ENCODE measurements around the gene OTOF.

OTOF gene

GRCh38 chr2:26477911-26478253, at the start of gene OTOF:
Gene OTOF, minus strand, starts transcription at chr2:26478124.
- DNase-seq (ENCODE audit: low read depth, low spot score) = no peak

GRCh38 chr2:26526589-26526988, 48.7 kb upstream of the OTOF start:
- peak; percentile 20 for DNase-seq (ENCODE audit: low read depth, low spot score)
- H3K27ac ChIP-seq = no peak overlapping the region

More at GRCh38 chr2:26477911-26478253, at the start of gene OTOF:
- H3K27ac ChIP-seq = no peak within 1 kb of the TSS

- H3K27ac ChIP-seq = no peak overlapping the region
- DNase-seq (ENCODE audit: low read depth, low spot score) = no peak
These were observed 48.2 kb upstream of the OTOF start for GRCh38 chr2:26526105-26526504.

GRCh38 chr2:26523750-26524149, 45.8 kb upstream of the OTOF start:
- H3K27ac ChIP-seq = no peak overlapping the region
- DNase-seq (ENCODE audit: low read depth, low spot score) = no peak

DNA sequence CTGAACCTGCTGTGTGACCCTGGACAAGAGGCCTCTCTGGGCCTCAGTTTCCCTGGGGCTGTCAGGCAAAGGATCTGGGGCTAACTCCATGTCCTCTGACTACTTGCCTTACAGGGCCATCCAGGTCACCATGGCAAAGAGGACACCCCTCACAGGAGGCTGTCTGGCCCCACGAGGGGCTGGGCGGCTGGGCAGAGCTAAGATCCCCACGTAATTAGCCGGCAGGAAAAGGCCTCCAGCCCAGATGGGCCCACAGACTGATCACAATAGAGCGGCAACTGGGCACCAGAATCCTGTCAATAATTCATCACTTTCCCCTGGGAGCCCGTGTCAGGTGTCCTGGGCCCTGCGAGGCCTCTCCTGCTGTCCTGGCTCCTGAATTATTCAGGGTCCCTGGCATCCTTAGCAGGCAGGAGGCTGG, 44.8 kb upstream of the OTOF start:
- no peak for DNase-seq (ENCODE audit: low read depth, low spot score)
- no peak overlapping the region for H3K27ac ChIP-seq

- DNase-seq (ENCODE audit: low read depth, low spot score) = no peak
- no peak overlapping the region for H3K27ac ChIP-seq
These were observed 44.4 kb upstream of the OTOF start for GRCh38 chr2:26522325-26522724.

DNA sequence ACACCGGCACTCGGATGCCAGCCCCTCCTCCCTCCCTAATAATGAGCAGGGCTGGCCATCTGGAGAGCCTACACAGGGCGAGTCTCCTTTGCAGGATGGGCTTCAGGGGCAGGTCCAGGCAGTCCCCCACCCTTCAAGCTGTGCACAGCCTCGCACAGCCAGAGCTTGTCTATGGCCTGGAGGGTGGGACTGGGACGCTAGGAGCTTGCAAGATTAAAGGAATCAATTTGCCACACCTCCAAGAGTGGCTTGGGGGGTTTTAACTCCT, 43.9 kb upstream of the OTOF start:
- DNase-seq (ENCODE audit: low read depth, low spot score) = no peak
- H3K27ac ChIP-seq = no peak overlapping the region

GRCh38 chr2:26521054-26521912, 43.4 kb upstream of the OTOF start:
- no peak for DNase-seq (ENCODE audit: low read depth, low spot score)
- H3K27ac ChIP-seq = no peak overlapping the region

DNA sequence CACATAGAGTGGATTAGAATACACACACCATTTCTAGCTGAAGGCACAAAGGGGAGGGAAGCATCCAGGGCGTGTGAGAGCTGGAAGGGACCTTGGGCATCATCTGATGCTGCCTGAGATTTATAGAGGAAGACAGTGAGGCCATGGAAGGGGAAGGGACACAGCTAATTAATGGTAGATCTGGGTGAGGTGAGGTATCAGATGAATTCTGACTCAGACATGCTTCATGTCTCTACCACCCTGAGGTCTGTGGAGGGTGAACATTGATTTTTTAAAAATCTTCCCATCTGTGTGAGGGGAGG, 42.2 kb upstream of the OTOF start:
- DNase-seq (ENCODE audit: low read depth, low spot score) = no peak
- no peak overlapping the region for H3K27ac ChIP-seq

GRCh38 chr2:26519396-26520147, 41.6 kb upstream of the OTOF start:
- no peak for DNase-seq (ENCODE audit: low read depth, low spot score)
- H3K27ac ChIP-seq = no peak overlapping the region

- no peak overlapping the region for H3K27ac ChIP-seq
- DNase-seq (ENCODE audit: low read depth, low spot score) = no peak
These were observed 38.9 kb upstream of the OTOF start for GRCh38 chr2:26516781-26517180.

GRCh38 chr2:26516246-26516645, 38.3 kb upstream of the OTOF start:
- no peak for DNase-seq (ENCODE audit: low read depth, low spot score)
- no peak overlapping the region for H3K27ac ChIP-seq

GRCh38 chr2:26515771-26516170, 37.8 kb upstream of the OTOF start:
- no peak overlapping the region for H3K27ac ChIP-seq
- no peak for DNase-seq (ENCODE audit: low read depth, low spot score)

GRCh38 chr2:26514045-26514444, 36.1 kb upstream of the OTOF start:
- DNase-seq (ENCODE audit: low read depth, low spot score) = no peak

GRCh38 chr2:26513261-26513660, 35.3 kb upstream of the OTOF start:
- no peak for DNase-seq (ENCODE audit: low read depth, low spot score)
- no peak overlapping the region for H3K27ac ChIP-seq

More at GRCh38 chr2:26514045-26514444, 36.1 kb upstream of the OTOF start:
- no peak overlapping the region for H3K27ac ChIP-seq

- no peak for DNase-seq (ENCODE audit: low read depth, low spot score)
- H3K27ac ChIP-seq = no peak overlapping the region
These were observed 33.5 kb upstream of the OTOF start for GRCh38 chr2:26511466-26511865.

DNA sequence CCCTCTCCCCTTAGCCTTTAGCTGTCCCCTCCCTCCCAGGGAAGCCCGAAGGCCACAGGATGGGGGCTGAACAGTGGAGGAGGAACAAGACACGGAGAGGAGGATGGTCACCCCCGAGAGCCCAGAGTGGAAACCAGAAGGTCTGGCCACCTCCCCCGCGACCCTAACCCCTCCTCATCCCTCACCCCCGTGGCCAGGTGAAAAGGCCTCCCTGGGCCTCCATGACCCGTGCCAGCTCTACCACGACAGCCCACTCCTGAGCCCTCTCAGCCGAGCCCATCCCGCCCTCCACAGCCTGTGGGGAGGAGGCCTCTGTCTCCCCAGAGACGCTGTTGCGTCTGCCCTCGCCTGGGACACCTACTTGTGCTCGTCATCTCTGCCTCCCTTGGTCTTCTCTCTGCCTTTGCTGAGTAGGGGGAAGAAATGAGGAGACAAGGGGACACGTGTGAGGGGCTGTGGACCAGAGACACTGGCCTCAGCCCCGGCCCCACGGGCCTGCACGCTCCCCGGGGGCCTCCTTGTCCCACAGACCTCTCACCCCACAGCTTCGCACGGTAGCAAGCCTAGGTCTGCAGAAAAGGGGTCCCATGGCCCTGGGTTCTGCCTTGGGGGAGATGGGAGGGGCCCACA, 32.5 kb upstream of the OTOF start:
- no peak overlapping the region for H3K27ac ChIP-seq
- DNase-seq (ENCODE audit: low read depth, low spot score) = no peak

DNA sequence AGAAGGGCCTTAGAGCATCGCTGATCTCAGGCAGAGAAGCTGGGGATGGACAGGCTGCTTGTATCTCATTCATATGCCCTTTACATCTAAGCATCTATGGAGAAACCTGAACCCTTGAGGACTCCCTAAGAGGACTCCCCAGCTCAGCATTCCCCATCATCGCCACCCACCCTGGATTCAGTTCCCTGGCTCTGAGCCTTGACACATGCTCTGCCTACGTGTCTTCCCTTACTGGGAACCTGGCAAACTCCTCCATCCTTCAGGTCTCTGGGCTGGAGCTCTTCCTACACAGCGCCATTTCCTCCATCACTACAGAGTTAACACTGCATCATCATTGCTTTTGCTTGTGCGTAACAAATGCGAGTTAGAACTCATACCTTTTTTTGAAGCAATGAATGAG, 31.2 kb upstream of the OTOF start:
- no peak for DNase-seq (ENCODE audit: low read depth, low spot score)
- no peak overlapping the region for H3K27ac ChIP-seq

DNA sequence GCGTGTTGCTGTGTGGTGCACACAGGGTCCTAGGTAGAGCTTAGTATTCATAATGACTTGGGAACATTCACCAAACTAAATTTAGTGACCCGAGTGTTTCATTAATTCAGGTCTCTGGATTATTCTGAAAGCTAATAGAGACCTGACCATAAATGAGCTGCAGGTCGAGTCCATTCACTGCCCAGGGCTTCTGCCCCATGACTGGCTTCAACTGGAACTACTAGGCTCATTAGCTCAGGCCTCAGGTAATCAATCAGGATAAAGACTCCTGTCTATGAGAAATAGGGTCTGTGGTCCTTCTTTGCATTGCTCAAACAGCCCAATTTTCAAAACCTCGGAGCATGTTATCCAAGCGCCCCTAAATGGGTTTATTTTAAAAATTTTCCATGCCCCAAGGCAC, 30.0 kb upstream of the OTOF start:
- no peak for DNase-seq (ENCODE audit: low read depth, low spot score)

DNA sequence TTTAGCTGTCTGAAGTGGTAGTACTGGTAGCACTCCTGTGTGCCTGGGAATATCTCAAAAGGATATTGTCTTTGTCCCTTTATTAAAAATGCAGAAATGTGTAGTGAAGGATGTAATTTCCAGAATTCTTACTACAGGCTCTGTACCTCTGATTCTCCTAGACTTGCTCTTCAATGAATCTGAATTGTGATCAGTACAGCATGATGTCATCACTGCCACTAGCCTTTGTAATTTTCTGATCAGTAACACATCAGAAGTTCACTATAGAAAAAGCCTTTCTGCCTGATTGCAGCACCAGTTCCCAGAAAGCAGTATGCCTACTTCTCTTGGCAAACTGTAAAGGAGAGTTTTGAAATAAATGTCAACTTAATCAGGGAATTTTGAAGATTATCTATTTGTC, 29.2 kb upstream of the OTOF start:
- no peak overlapping the region for H3K27ac ChIP-seq
- no peak for DNase-seq (ENCODE audit: low read depth, low spot score)

More for the DNA sequence above, 30.0 kb upstream of the OTOF start:
- H3K27ac ChIP-seq = no peak overlapping the region

DNA sequence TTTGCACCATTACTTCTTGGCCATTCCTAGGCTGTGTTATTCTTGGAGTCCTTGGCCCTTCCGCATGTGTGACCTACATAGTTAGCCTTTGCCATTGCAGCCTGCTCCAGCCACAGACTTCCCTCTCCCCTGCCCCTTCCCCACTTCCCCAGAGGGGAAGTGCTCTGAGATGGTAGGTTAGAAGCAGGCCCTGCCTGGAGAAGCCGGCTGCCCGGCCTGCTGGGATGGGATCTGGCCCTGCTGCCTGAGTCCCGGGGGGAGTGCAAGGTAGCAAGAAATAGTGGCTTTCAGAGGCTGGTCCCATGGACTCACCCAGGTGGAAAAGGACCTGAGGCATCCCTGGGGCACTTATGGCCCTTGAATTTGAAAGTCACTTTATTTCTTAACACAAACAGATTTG, 28.4 kb upstream of the OTOF start:
- no peak overlapping the region for H3K27ac ChIP-seq
- no peak for DNase-seq (ENCODE audit: low read depth, low spot score)

DNA sequence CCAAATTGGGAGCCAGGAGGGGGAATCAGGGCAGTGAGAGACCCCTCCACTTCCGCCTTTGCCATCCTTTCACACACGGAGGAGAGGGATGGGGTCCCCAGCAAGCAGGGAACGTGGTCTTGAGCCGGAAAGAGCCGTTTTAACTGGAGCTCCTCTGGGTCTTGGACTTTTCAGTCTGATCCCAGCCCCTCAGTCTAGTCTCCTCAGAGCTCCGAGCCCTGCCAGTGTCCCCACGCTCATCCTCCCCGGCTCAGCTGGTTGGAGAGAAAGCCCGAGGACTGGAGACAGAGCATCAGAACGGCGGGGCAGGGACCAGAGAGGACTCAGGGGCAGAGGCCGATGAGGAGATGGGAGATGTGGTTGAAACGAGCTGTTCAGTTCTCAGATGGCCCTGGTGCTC, 26.1 kb upstream of the OTOF start:
- no peak overlapping the region for H3K27ac ChIP-seq
- DNase-seq (ENCODE audit: low read depth, low spot score) = no peak
